HG03175 (cell line): ENCODE results near the gene PNMA3.
A peak's percentile ranks its signal among the peaks of the same experiment; 100 is the strongest.
"Not testable (repeated sequence)": the region's sequence is repeated elsewhere in the genome, so short reads cannot be mapped to it uniquely, and the experiment has no call there.

ENCODE experiments used
- ATAC-seq: cut with Tn5 transposase; IDR thresholded peaks from one replicate; pipeline ENCODE4 v1.9.1; 2021; ENCODE audit warnings: mild to moderate bottlenecking, moderate library complexity; ENCODE audit not compliant: unreplicated experiment

Gene PNMA3

GRCh38 chrX:153073331-153073730 is 17.1 kb downstream of the PNMA3 start:
- ATAC-seq = not testable (repeated sequence)

GRCh38 chrX:153074262-153074899 is 18.1 kb downstream of the PNMA3 start:
- ATAC-seq = no peak

- ATAC-seq = no peak
These were observed 18.7 kb downstream of the PNMA3 start for GRCh38 chrX:153074935-153075334.

GRCh38 chrX:153075366-153075765 is 19.1 kb downstream of the PNMA3 start:
- no peak for ATAC-seq

- peak; percentile 62 for ATAC-seq
These were observed 21.3 kb downstream of the PNMA3 start for GRCh38 chrX:153077437-153078135.

GRCh38 chrX:153083238-153083923 is 27.1 kb downstream of the PNMA3 start:
- ATAC-seq = not testable (repeated sequence)

GRCh38 chrX:153102418-153102817 is 46.1 kb downstream of the PNMA3 start:
- no peak for ATAC-seq

- ATAC-seq = not testable (repeated sequence)
These were observed 48.7 kb downstream of the PNMA3 start for GRCh38 chrX:153104959-153105358.

GRCh38 chrX:153106092-153106801 is 50.0 kb downstream of the PNMA3 start:
- ATAC-seq = not testable (repeated sequence)
